Erythroblast (primary cell): ENCODE results near the gene ART4.
A peak's percentile ranks its signal among the peaks of the same experiment; 100 is the strongest.

Source experiments
- DNase-seq, 2 experiments: peaks; one replicate each; lab custom pipeline; 2025; lab: John Stamatoyannopoulos, UW
- GATA1 ChIP-seq: IDR thresholded peaks from 2 replicates; pipeline ENCODE4 v1.6.1; 2011; ENCODE audit warnings: low read depth, mild to moderate bottlenecking, control low read depth, low read length, moderate library complexity
- POLR2A ChIP-seq: IDR thresholded peaks from 2 replicates; pipeline ENCODE4 v1.6.1; 2011; ENCODE audit warnings: mild to moderate bottlenecking, low read length

The ART4 gene

GRCh38 chr12:14845350-14845750, 2.0 kb upstream of the ART4 start:
- TF ChIP-seq GATA1: no peak
- TF ChIP-seq POLR2A: no peak
- DNase-seq: peak; percentile 75 to 82

DNA sequence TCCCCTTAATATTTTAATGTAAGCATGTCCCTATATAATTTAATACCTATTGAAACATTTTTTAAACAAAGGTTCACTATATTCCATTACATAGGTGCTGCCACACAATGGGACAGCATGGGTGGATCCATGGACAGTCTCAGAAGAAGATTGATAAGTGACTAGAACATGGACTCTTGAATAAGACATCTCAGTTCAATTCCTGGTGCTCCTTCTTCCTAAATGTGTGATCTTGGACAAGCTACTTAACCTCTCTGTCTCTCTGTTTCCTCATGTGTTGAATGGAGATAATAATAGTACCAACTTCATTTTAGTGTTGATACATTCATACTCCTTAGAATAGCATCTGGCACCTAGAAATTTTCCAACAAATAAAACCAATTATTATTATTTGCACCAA, 1.1 kb upstream of the ART4 start:
- DNase-seq: peak; percentile 27 to 40
- TF ChIP-seq POLR2A: no peak
- TF ChIP-seq GATA1: no peak

- TF ChIP-seq GATA1: no peak
- TF ChIP-seq POLR2A: no peak
- DNase-seq: peak in 1 of 2 experiments; percentile 58
These were observed 1.0 kb downstream of the ART4 start for GRCh38 chr12:14842315-14842714.

DNA sequence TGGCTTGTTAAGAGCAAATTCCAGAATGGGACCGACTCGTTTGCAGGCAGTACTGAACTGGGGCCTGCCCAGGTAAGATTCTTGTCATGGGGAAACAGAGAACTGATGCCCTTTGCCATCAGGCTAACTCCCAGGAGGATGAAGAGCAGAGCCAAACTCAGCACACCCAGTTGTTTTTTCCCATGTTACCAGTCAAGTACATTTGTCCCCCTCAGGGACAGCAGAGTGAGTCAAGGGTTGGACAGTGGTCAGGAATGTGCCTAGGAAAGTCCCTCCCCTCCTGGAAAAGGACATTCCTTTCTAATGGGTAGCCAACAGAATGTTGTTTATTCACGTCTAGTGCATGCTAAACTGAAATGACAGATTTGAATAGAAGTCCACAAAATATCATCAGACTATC, 1.6 kb downstream of the ART4 start:
- TF ChIP-seq POLR2A (no peak), GATA1 (no peak)
- DNase-seq: peak; percentile 25 to 54

- no peak for DNase-seq
- TF ChIP-seq GATA1: no peak
- no peak for TF ChIP-seq POLR2A
These were observed 2.7 kb downstream of the ART4 start for GRCh38 chr12:14840616-14841015.

GRCh38 chr12:14839262-14839661, 4.1 kb downstream of the ART4 start:
- TF ChIP-seq GATA1: no peak
- TF ChIP-seq POLR2A: no peak
- no peak for DNase-seq

GRCh38 chr12:14836336-14837210, 6.8 kb downstream of the ART4 start:
- peak; percentile 66 to 82 for DNase-seq
- TF ChIP-seq GATA1 (no peak), POLR2A (no peak)

DNA sequence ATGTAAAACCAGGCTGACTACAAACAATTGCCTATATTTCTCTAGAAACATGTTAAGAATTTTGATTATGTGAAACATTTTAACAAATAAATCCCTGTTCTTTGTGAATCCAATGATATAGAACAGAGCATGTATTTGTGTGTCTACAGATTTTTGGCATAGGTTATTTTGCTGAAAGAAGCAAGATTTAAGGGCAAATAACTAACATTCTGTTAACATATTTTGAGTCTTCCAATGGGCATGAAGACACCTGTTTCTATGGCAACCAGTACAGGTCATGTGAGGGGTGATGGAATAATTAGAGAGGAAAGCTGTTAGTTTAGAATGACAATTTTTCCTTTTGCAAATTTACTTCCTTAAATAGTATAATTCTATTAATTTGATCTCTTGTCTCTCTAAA, 8.8 kb downstream of the ART4 start:
- TF ChIP-seq GATA1 (no peak), POLR2A (no peak)

GRCh38 chr12:14833952-14834351, 9.4 kb downstream of the ART4 start:
- peak; percentile 45 to 47 for DNase-seq
- TF ChIP-seq POLR2A (no peak), GATA1 (no peak)

More for the DNA sequence above, 8.8 kb downstream of the ART4 start:
- DNase-seq: peak in 1 of 2 experiments; percentile 34

DNA sequence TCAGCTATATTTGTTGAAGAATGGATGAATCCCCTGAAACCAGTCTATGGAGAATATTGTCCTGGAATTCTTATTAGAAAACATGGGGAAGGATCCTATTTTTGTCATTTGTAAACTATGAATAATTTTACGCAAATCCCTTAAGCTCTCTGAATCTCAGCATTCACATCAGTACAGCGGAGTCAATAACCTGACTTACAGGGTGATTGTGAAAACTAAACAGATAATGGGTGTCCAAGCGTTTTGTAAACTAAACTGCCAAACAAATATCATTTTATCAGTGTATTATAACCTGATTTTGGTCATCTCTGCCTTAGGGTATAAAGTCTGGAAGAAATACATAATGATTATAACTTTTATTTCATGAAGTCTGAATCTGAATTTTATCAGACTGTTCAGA, 10.0 kb downstream of the ART4 start:
- DNase-seq: no peak
- no peak for TF ChIP-seq POLR2A
- no peak for TF ChIP-seq GATA1

GRCh38 chr12:14828892-14829291, 14.4 kb downstream of the ART4 start:
- TF ChIP-seq GATA1: no peak
- TF ChIP-seq POLR2A: no peak
- DNase-seq: peak; percentile 6 to 20

DNA sequence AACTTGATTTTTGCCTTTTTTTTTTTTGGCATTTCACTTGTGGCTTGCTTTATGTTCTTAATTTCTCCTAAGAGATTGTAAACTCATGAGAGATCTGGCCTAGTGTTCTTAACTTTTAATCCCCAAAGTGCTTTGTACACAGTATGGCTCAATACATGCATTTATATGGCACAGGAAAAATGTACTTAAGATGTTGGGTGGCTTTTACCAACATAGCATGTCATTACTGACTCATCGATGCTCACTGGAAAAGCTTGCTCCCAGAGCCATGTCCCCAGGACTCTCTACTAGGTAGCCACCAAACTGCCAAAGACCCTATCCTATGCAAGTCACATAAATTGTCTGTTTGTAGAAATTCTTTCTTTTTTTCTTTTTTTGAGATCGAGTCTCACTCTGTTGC, 16.3 kb downstream of the ART4 start:
- no peak for DNase-seq
- no peak for TF ChIP-seq POLR2A
- TF ChIP-seq GATA1: no peak

- DNase-seq: no peak
- TF ChIP-seq POLR2A (no peak), GATA1 (no peak)
These were observed 16.8 kb downstream of the ART4 start for GRCh38 chr12:14826491-14826890.

- no peak for TF ChIP-seq GATA1
- no peak for DNase-seq
These were observed 18.1 kb downstream of the ART4 start for GRCh38 chr12:14825256-14825655.
